HG03025 (cell line): ENCODE measurements around the gene AK5.

Experiments used
- ATAC-seq: cut with Tn5 transposase; IDR thresholded peaks from one replicate; pipeline ENCODE4 v1.9.1; 2021; ENCODE audit warnings: mild to moderate bottlenecking, moderate library complexity; ENCODE audit not compliant: unreplicated experiment, low FRiP score

AK5 gene

DNA sequence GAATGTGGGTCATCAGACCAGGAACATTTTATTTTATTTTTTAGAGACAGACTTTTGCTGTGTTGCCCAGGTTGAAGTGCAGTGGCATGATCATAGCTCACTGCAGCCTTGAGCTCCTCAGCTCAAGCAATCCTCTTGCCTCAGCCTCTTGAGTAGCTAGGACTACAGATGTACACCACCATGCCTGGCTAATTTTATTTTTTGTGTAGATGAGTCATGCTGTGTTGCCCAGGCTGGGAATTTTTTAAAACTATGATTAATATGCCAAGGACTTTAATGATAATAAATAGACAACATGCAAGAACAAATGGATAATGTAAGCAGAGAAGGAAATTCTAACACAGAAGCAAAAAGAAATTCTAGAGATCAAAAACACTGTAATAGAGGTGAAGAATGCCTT, 142.4 kb downstream of the AK5 start:
- ATAC-seq: no peak

- ATAC-seq: no peak
Observed at GRCh38 chr1:77428068-77428467, 146.2 kb downstream of the AK5 start.

GRCh38 chr1:77430966-77431690, 149.3 kb downstream of the AK5 start:
- ATAC-seq: no peak

DNA sequence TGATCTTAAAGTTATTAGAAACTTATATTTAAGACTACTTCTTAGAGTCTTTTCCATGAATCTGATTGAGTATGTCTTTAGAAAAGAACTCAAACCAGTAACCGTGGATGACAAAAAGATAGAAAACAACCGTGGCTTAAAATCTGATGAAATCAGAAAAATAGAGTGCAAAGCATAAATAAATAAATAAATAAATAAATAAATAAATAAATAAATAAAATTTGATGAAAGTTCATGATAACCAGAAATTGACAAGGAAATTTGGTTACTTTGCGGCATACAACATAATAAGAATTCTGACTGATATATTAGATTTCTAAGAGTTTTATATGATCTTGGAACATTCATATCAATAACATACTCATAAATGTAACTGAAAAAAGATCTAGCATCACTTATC, 152.1 kb downstream of the AK5 start:
- ATAC-seq: no peak

GRCh38 chr1:77434967-77435366, 153.1 kb downstream of the AK5 start:
- no peak for ATAC-seq

DNA sequence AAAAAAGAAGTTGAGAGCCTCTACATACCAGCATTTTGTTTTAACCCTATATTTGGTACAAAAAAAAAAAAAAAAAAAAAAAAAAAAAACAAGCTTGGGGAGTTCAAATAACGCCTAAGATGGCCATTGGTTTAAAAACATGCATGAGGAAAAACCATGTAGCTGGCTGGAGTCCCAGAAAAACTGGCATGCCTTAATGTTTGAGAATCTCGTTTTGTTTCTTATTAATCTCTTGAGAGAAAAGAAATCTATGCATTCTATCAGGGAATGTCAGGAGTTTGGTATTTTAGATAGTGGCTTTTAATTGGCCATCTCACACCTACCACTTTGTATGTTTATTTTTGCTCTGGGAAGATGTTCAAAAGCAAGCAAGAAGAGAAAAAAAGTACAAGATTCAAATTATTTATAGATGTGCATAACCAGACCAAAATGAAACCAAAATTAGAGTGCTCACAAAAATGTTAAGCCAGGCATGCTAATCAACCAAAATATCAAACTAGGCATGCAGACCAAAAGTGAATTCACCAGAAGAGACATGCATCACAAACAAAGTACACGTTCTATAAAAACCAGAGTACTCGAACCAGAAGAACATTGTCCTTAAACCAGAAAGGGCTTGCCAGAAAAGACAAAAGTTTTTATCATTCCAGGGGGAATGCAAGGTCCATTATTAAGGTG, 156.6 kb downstream of the AK5 start:
- no peak for ATAC-seq

DNA sequence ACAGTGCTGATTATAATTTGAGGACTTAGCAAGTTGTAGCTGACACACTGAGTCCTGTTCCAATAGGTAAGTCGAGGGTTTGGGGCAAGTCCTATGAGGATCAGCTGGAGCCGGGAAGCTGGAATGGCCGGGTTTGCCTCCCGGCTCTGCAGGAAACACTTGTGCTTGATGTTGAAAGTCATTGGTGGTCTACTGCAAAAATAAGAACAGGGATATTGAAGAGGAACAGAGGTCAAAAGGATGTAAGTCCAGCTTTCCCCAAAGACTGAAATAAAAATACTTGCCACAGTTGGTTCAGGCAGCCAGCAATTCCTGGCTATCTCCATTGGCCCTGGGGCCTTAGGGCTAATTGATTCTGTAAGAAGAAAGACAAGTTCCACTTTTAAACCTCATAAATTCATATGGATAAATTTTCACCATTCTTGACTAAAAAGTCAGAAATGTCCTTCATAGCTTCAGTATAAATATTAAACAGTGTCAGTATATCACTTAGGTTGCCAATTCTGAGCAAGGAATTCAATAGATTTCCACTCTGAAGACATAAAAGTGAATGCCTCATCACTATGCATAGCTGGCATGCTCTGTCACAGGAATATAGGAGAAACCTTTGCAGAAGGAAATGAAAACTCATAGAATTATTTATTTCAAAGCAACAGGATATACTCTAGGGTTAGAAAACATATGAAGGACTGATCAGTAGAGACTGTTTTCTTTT, 165.2 kb downstream of the AK5 start:
- no peak for ATAC-seq

DNA sequence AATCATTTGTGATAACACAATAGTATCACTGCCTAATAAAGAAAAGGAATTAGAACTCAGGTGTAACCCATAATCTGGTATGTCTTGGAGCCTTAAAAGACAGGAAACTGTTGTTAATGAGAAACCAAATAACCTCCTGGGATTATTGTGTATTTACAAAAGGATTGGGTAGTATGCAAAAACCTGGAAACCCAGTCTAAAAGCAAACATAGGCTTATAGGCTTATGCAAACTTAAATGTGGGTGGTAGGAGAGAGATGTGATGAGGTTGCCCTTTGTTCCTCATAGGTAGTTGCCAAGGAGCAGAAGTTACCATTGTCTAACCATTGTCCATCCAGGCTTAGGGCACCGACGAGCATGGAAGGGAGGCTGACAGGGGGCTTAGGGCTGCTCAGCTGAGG, 165.8 kb downstream of the AK5 start:
- ATAC-seq: no peak

DNA sequence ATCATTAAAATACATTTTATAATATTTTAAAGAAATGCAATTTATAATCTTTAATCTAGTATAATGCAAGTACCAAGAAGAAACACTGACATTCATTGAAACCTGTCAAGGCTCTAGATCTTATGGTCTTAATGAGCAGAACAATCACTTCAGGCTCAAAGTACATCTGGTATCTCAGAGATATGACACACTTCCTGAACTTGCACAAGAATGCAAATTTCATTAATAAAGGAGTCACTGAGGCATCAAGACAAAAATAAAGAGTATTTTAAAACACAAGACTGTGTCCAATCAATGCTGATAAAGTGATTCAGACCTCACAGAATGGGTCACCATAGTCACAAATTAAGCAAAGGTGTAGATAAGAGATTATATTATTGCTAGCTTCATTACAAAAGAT, 178.1 kb downstream of the AK5 start:
- no peak for ATAC-seq

DNA sequence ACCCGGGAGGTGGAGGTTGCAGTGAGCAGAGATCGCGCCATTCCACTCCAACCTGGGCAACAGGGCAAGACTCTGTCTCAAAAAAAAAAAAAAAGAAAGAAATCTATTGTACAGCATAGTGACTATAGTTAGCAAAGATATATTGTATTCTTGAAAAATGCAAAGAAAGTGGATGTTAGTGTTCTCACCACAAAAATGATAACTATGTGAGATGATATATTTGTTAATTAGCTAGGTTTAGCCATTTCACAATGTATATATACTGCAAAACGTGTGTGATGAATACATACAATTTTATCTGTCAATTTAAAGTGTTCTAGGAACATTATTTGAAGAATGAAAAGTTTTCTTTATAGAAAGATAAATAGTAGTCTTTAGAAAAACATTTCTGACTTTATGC, 179.9 kb downstream of the AK5 start:
- no peak for ATAC-seq

GRCh38 chr1:77463216-77463615, 181.4 kb downstream of the AK5 start:
- no peak for ATAC-seq

GRCh38 chr1:77465139-77465538, 183.3 kb downstream of the AK5 start:
- ATAC-seq: no peak

DNA sequence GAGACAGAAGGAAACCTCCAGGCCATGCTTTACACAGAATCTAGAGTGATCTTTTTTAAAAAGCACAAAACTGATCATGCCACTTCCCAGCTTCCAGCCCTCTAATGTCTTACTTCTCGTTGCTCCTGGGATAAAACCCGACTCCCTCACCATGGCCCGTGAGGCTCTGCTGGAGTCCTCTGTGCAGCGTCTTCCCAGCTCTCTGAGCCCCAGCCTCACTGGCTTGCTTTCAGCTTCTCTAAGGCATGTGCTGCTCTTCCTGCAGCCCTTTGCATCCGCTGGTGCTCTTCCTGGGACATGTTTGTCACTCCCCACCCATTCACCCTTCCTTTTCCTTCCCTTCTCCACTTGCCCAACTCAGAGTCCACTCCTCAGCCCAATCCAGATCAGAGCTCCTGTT, 184.1 kb downstream of the AK5 start:
- no peak for ATAC-seq

DNA sequence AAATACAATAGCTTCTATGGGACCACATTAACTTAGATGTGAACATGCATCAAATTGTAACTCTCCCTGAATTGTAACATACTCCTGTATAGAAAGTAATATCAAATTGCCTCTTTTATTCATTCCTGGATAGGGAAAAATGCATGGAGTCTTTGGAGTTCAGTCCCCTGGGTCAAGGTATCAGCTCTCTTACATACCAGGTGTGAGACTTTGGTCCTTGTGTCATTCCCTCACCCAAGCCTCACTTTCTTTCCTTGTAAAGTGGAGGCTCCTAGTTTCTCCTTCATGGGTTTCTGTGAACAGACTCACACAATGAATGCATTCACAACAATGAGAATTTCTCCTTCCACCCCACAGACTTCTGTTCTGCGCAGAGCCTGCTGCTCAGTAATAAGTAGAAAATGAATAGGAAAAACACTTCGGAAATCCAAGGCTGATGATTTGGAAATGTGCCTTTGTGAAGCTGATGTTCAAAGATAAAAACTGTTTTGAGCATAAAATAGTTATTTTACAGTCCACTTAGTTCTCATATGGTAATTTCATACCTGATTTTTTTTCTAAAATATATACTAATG, 185.3 kb downstream of the AK5 start:
- no peak for ATAC-seq

- no peak for ATAC-seq
Observed at GRCh38 chr1:77467741-77468140, 185.9 kb downstream of the AK5 start.

DNA sequence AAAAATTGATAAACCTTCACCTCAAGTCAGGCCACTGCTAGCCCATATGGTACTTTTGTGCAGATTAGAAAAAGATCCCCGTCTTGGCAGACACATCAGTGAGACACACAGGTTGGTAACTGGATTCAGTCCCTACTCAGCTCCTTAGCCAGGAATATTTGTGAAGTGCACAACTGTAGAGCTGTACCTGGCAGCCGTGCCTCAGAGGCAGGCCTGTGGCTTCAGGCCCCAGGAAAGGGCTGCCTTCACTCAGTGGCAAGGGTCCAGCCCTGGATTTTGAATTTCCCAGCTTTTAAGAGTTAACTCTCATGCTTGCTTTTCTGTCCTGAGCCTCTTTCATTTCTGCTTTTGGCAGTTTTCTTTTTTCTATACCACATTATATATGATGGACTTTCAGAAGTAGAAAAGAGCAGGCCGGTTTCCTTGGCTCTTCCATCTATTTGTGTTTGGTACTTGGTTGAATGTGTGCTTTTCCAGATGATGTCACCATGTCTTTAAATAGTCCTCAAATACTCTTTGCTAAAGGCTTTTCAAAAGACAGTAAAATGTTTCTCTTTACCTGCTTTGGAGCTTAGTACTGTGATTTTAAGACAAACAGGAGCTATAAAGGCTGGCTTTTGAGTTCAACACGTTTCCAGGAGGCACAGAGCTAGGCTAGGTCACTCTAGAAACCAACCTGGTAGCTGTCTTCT, 186.6 kb downstream of the AK5 start:
- ATAC-seq: no peak

- ATAC-seq: no peak
Observed at GRCh38 chr1:77468949-77469710, 187.3 kb downstream of the AK5 start.

- ATAC-seq: no peak
Observed at GRCh38 chr1:77471691-77472090, 189.9 kb downstream of the AK5 start.

DNA sequence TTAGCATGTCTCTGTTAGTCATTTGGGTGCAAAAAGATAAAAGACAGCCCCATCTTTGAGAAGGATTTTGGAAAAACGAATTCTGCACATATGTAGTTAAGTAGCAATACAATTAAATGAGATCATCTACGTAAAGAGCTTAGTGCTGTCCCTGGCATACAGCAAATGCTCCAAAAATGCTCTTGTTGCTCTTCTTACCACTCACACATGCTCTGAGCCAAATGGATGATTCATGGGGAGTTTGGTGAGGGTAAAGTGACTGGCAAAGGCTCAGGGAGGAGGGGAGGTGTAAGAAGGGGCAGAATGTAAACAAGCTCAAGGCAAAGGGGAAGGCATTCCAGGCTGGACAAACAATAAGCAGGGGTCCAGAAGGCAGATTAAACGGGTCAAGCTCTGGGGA, 191.9 kb downstream of the AK5 start:
- ATAC-seq: no peak

GRCh38 chr1:77475641-77476040, 193.8 kb downstream of the AK5 start:
- no peak for ATAC-seq
